ENCODE measurements around the gene NR6A1.

NR6A1 gene

DNA sequence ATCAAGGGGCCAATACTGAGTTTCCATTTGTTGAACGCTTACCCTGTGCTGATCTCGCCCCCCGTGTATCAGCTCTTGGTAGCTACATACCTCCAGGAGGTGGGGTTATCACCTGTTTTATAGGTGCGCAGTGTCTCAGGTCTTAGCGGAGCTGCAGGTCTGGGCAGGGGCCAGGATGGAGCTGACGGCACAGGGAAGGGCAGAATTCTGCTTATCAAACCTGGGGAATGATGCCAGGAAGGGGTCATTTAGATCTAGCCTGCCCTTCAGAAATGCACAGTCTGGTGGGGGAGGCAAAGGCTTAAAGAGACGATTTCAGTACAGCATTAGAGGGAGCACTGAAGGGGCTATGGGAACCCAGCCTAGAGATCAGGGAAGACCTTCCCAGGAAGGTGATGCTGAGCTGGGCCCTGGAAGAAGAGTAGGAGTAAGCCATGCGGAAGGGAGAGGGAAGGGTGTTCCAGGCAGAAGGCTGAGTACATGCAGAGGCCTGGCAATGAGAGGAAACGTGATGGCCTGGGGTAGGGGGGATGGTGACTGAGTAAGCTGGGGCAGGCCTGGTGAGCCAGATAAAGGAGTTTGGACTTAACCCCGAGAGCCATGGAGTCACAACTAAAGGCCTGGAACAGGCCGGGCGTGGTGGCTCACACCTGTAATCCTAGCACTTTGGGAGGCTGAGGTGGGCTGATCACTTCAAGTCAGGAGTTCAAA lies 37.3 kb upstream of the NR6A1 start:
- H3K36me3 ChIP-seq (ENCODE audit: control insufficient read depth, low read depth, low read length): no peaks in the 10 kb centered on the region
- peaks cover 24% of the 10 kb centered on the region for H3K4me1 ChIP-seq (ENCODE audit: control insufficient read depth, low read depth, low read length)
- H3K4me3 ChIP-seq (ENCODE audit: low read length): no peak overlapping the region
- H3K27ac ChIP-seq (ENCODE audit: low read length): no peak overlapping the region
- H3K27me3 ChIP-seq (ENCODE audit: control insufficient read depth, insufficient read depth, low read length): no peaks in the 10 kb centered on the region
- no peak overlapping the region for H3K9ac ChIP-seq (ENCODE audit: low read length)
- H3K9me3 ChIP-seq (ENCODE audit: control insufficient read depth, low read depth, low read length): no peaks in the 10 kb centered on the region

DNA sequence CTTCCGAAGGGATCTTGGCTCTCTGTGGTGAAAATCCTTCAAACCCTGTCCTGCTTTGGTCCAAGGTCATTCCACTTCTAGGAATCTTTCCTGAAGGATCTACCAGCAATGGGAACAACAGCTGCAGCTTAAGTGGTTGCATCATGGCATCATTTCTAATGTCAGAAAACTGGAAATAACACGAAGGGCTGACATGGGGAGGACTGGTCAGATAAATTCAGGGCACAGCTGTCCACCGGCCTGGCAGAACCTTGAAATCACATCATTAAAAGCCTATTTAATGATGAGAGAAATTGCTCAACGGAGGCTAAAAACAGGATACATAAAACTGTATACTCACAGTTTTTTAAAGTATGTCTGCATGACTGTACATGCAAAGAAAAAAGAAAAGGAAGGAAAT lies 34.1 kb upstream of the NR6A1 start:
- Histone ChIP-seq H3K9ac (ENCODE audit: low read length) (no peak overlapping the region), H3K27me3 (ENCODE audit: control insufficient read depth, insufficient read depth, low read length) (no peaks in the 10 kb centered on the region), H3K9me3 (ENCODE audit: control insufficient read depth, low read depth, low read length) (no peaks in the 10 kb centered on the region), H3K4me3 (ENCODE audit: low read length) (no peak overlapping the region), H3K27ac (ENCODE audit: low read length) (no peak overlapping the region), H3K4me1 (ENCODE audit: control insufficient read depth, low read depth, low read length) (no peaks in the 10 kb centered on the region), H3K36me3 (ENCODE audit: control insufficient read depth, low read depth, low read length) (no peaks in the 10 kb centered on the region)

DNA sequence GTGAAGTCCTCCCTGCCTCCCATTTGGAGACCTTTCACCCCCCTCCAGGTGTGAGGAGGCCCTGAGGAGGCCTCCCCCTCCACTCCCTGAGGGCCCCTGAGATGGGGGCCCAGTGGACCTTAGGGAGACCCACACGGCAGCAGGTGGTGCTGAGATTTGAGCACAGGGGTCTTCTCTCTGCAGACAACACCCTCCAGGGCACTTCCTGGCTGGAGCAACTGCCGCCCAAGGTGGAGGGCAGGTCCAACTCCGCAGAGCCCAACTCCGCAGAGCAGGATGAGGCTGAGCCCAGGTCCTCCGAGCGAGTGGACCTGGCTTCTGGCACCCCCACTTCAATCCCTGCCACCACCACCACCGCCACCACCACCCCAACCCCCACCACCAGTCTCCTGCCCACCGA lies 32.8 kb upstream of the NR6A1 start:
- no peaks in the 10 kb centered on the region for H3K27me3 ChIP-seq (ENCODE audit: control insufficient read depth, insufficient read depth, low read length)
- H3K36me3 ChIP-seq (ENCODE audit: control insufficient read depth, low read depth, low read length): no peaks in the 10 kb centered on the region
- H3K4me1 ChIP-seq (ENCODE audit: control insufficient read depth, low read depth, low read length): no peaks in the 10 kb centered on the region
- H3K9me3 ChIP-seq (ENCODE audit: control insufficient read depth, low read depth, low read length): no peaks in the 10 kb centered on the region
- H3K4me3 ChIP-seq (ENCODE audit: low read length): no peak overlapping the region
- no peak overlapping the region for H3K9ac ChIP-seq (ENCODE audit: low read length)
- no peak overlapping the region for H3K27ac ChIP-seq (ENCODE audit: low read length)

DNA sequence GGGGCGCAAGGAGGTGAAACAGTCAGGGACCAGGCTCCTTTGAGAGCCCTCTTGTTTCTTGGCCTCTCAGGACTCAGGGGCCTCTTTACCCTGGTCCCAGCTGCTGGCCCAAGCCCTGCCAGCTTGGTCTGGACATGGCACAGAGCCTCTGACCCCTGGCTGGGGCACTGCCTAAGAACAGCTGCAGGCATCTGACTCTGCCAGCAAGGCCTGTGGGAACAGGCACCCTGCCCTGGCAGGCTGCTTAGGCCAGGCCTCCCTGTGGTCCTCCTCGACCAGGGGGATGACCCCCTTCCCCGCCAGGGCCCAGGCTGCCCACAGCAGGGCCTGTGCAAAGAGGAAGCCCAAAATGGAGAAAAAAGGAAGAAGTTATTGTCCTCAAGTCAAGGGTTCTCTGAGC lies 31.3 kb upstream of the NR6A1 start:
- Histone ChIP-seq H3K36me3 (ENCODE audit: control insufficient read depth, low read depth, low read length) (no peaks in the 10 kb centered on the region), H3K9ac (ENCODE audit: low read length) (no peak overlapping the region), H3K4me1 (ENCODE audit: control insufficient read depth, low read depth, low read length) (no peaks in the 10 kb centered on the region), H3K27ac (ENCODE audit: low read length) (no peak overlapping the region), H3K27me3 (ENCODE audit: control insufficient read depth, insufficient read depth, low read length) (no peaks in the 10 kb centered on the region), H3K9me3 (ENCODE audit: control insufficient read depth, low read depth, low read length) (no peaks in the 10 kb centered on the region), H3K4me3 (ENCODE audit: low read length) (no peak overlapping the region)

DNA sequence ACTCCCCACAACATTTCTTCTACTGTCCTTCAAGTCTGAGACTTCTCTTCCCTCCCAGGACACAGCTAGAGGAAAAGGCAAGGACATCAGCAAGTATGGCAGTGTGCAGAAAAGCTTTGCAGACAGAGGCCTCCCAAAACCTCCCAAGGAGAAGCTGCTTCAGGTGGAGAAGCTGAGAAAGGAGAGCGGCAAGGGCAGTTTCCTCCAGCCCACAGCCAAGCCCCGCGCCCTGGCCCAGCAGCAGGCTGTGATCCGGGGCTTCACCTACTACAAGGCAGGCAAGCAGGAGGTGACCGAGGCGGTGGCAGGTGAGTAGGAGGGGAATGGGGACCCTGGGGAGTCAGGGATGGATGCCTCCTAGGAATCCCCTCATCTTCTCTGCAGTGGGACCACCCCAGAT lies 30.2 kb upstream of the NR6A1 start:
- H3K9ac ChIP-seq (ENCODE audit: low read length): no peak overlapping the region

DNA sequence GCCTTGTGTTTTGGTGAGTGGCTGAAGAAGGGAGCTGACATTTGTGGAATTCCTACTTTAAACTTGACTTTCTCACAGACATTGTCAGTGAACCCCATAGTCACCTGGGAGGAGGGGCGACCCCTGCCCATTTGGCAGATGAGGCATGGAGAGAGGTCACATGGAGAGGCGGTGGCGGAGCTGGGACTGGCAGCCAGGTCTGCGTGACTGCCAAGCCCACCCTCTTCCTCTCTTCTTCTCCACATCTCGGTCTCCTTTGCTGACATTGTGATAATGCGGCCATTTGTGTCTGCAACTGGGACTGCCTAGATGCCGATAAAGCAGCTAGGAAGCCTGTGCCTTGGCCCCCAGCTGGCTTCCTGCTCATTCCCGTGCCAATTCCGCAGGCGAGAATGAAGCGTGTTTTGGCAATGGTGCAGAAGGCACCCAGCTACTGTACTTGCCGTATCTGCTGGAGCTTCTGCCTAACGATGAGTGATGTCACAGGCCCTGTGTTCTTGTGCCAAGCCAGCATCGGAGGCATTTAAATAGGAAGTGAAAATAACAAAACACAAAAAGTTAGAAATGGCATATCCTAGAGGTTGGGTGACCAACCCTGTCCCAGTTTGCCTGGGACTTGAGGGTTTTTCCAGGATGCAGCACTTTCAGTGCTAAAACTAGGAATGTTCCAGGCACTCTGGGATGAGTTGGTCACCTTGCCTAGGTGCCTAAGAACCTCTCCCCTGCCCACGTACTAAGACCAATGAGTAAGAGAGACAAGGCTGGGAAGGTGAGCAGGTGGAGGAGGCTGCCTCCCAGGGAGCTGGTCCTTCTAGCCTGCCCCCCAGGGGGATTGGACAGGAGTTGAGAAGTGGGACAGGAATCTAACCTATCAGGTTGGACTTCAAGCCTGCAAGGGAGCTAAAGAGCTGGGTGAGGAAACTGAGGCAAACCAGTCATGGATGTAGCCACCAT lies 29.5 kb upstream of the NR6A1 start:
- Histone ChIP-seq H3K4me3 (ENCODE audit: low read length) (no peak overlapping the region), H3K36me3 (ENCODE audit: control insufficient read depth, low read depth, low read length) (no peaks in the 10 kb centered on the region)

More for the DNA sequence above, 30.2 kb upstream of the NR6A1 start:
- H3K4me1 ChIP-seq (ENCODE audit: control insufficient read depth, low read depth, low read length): no peaks in the 10 kb centered on the region
- H3K27ac ChIP-seq (ENCODE audit: low read length): no peak overlapping the region
- no peaks in the 10 kb centered on the region for H3K27me3 ChIP-seq (ENCODE audit: control insufficient read depth, insufficient read depth, low read length)
- no peak overlapping the region for H3K4me3 ChIP-seq (ENCODE audit: low read length)
- H3K36me3 ChIP-seq (ENCODE audit: control insufficient read depth, low read depth, low read length): no peaks in the 10 kb centered on the region
- H3K9me3 ChIP-seq (ENCODE audit: control insufficient read depth, low read depth, low read length): no peaks in the 10 kb centered on the region

DNA sequence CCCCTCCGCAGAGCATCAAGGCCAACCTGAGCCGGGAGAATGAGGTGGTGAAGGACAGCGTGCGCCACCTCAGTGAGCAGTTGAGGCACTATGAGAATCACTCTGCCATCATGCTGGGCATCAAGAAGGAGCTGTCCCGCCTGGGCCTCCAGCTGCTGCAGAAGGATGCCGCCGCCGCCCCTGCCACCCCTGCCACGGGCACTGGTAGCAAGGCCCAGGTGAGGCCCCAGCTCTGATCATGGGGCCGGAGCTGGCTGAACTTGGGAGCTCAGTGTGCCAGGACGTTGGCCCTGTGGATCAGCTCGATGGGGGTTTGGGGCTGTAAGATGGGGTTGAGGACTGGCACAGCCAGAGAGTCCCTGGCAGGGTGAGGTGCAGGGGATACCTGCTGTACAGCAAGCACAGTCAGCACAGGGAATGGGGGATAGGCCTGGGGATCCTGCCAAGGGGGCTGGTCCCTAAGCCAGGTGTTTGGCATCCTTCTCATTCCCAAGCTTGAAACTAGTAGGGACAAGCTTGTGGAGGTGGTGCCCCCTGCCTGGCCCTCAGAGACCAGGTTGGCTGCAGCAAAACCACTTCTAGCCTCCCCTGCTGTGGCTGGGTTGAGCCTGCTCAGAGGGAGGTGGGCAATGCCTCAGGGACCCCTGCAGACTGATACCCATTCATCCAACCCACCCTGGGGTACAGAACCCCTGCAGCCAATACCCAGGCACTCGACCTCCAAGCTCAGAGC lies 28.3 kb upstream of the NR6A1 start:
- H3K4me1 ChIP-seq (ENCODE audit: control insufficient read depth, low read depth, low read length): no peaks in the 10 kb centered on the region

More for the DNA sequence above, 29.5 kb upstream of the NR6A1 start:
- no peaks in the 10 kb centered on the region for H3K9me3 ChIP-seq (ENCODE audit: control insufficient read depth, low read depth, low read length)
- H3K4me1 ChIP-seq (ENCODE audit: control insufficient read depth, low read depth, low read length): no peaks in the 10 kb centered on the region
- no peaks in the 10 kb centered on the region for H3K27me3 ChIP-seq (ENCODE audit: control insufficient read depth, insufficient read depth, low read length)
- H3K27ac ChIP-seq (ENCODE audit: low read length): no peak overlapping the region
- H3K9ac ChIP-seq (ENCODE audit: low read length): no peak overlapping the region

DNA sequence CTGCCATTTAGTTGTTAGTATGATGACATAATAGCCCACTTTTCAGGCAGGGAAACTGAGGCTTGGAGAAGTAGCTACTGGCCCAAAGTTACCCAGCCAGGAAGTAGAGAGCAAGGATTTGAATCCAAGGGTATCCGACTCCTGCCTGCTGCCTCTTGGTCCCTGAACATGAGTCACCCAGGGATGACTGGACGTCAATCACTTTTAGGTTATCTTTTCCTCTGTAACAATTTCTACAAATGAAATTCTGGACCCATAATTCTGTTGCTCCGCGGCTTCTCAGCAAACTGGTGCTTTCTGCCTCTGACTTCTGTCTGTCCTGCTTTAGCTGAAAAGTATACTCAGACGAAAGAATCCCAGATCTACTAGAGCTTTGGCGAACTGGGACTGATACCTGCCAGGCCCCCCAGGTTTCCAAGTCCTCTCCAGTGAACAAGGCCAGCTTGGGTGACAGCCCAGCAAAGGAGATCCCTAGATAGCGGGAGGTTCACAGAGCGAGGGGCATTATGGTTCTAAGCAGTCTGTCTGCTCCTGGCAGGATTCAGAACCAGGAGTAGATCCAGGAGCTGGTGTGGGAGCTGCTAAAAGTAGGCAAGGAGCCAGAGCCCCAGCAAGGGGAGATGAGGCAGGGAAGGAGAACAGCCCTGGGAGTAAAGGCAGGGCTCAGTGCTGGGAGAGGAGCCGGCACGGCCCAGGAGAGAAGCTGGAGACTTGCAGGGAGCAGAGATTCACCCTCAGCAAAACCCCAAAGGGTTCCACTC lies 26.4 kb upstream of the NR6A1 start:
- no peak overlapping the region for H3K4me3 ChIP-seq (ENCODE audit: low read length)
- H3K36me3 ChIP-seq (ENCODE audit: control insufficient read depth, low read depth, low read length): no peaks in the 10 kb centered on the region
- H3K9ac ChIP-seq (ENCODE audit: low read length): no peak overlapping the region
- H3K4me1 ChIP-seq (ENCODE audit: control insufficient read depth, low read depth, low read length): no peaks in the 10 kb centered on the region
- no peaks in the 10 kb centered on the region for H3K27me3 ChIP-seq (ENCODE audit: control insufficient read depth, insufficient read depth, low read length)
- no peak overlapping the region for H3K27ac ChIP-seq (ENCODE audit: low read length)
- no peaks in the 10 kb centered on the region for H3K9me3 ChIP-seq (ENCODE audit: control insufficient read depth, low read depth, low read length)

More for the DNA sequence above, 28.3 kb upstream of the NR6A1 start:
- Histone ChIP-seq H3K9me3 (ENCODE audit: control insufficient read depth, low read depth, low read length) (no peaks in the 10 kb centered on the region), H3K27ac (ENCODE audit: low read length) (no peak overlapping the region), H3K4me3 (ENCODE audit: low read length) (no peak overlapping the region), H3K27me3 (ENCODE audit: control insufficient read depth, insufficient read depth, low read length) (no peaks in the 10 kb centered on the region), H3K36me3 (ENCODE audit: control insufficient read depth, low read depth, low read length) (no peaks in the 10 kb centered on the region), H3K9ac (ENCODE audit: low read length) (no peak overlapping the region)

DNA sequence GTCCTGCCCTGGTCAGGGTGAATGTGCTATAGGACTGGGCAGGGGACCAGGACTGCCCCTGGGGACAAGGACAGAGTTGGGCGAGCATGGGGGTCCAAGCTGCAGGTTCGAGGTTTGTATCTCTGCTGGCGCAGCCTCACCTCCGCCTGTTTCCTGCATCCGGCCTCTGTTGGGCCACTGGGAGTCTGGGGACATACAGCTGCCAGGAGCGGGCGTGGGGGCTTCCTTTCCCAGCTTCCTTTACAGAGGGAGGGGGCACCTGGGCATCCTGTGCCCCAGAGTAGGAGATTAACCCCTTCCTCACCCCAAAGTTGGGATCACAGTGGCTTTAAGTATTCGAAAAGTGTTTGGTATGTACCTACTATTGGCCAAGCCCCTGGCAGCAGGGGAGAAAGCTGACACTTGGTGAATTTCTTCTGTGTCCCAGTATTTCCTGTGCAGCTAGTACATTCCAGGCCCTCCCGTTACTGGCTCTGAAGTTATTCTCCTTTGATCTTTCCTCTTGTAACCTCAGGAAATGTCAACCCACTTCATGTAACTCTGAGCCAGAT lies 24.8 kb upstream of the NR6A1 start:
- H3K9ac ChIP-seq (ENCODE audit: low read length): no peak overlapping the region
- no peaks in the 10 kb centered on the region for H3K27me3 ChIP-seq (ENCODE audit: control insufficient read depth, insufficient read depth, low read length)
- H3K4me1 ChIP-seq (ENCODE audit: control insufficient read depth, low read depth, low read length): no peaks in the 10 kb centered on the region
- no peak overlapping the region for H3K4me3 ChIP-seq (ENCODE audit: low read length)
- no peaks in the 10 kb centered on the region for H3K36me3 ChIP-seq (ENCODE audit: control insufficient read depth, low read depth, low read length)
- no peaks in the 10 kb centered on the region for H3K9me3 ChIP-seq (ENCODE audit: control insufficient read depth, low read depth, low read length)
- no peak overlapping the region for H3K27ac ChIP-seq (ENCODE audit: low read length)

DNA sequence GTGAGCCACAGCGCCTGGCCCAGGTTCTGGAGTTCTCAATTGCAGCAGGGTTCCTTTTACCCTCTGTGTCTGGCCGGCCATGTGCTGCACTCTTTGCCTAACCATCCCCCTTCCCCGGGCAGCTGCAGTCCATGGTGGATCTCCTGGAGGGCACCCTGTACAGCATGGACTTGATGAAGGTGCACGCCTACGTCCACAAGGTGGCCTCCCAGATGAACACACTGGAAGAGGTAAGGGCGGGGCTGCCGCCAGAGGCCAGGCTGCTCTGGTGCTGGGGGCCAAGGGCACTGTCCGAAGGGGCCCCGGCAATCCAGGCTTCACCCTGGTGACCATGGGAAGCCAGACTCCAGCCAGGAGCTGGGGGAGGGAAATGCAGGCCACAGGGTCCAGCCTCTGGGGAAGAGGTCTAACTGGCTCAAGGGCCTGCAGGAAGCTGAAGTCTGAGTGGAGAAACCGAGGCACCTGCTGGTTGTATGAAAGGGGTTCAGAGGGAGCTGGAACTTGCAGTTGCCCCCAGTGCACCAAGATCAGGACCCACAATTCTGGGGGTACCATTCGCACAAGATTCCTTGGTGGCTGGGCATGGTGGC lies 23.9 kb upstream of the NR6A1 start:
- Histone ChIP-seq H3K27ac (ENCODE audit: low read length) (no peak overlapping the region), H3K9ac (ENCODE audit: low read length) (no peak overlapping the region), H3K9me3 (ENCODE audit: control insufficient read depth, low read depth, low read length) (no peaks in the 10 kb centered on the region), H3K36me3 (ENCODE audit: control insufficient read depth, low read depth, low read length) (no peaks in the 10 kb centered on the region), H3K4me3 (ENCODE audit: low read length) (no peak overlapping the region), H3K4me1 (ENCODE audit: control insufficient read depth, low read depth, low read length) (no peaks in the 10 kb centered on the region), H3K27me3 (ENCODE audit: control insufficient read depth, insufficient read depth, low read length) (no peaks in the 10 kb centered on the region)

Data from iPS-18a (cell line).